Keratinocyte (primary cell): Measurements from ENCODE around the gene PRPH2. TPM values are rescaled to one million over a fixed set of nuclear protein-coding genes. Genes with fewer than 3 reads are reported as not detected.
A peak's percentile ranks its signal among the peaks of the same experiment; 100 is the strongest.

Experiments
- DNase-seq: peaks from one replicate; pipeline ENCODE4 v3.0.0-alpha.2; 2011; ENCODE audit warnings: low read depth, missing footprints, low spot score
- FAIRE-seq: peaks from 2 replicates; lab custom pipeline; 2011; peaks lifted over from hg19 to GRCh38; lab: Jason Lieb, UNC
- H2AFZ ChIP-seq: 2 replicates; pipeline ENCODE4 v1.6.0; 2012; ENCODE audit warnings: low read length, control low read depth, inconsistent platforms; ENCODE audit not compliant: control insufficient read depth
- H3K27ac ChIP-seq: 2 replicates; pipeline ENCODE4 v1.5.1; 2011; ENCODE audit warnings: low read length; ENCODE audit not compliant: control insufficient read depth, insufficient read depth
- H3K27me3 ChIP-seq: 3 replicates; pipeline ENCODE4 v1.6.0; 2011; ENCODE audit warnings: low read length; ENCODE audit not compliant: control insufficient read depth, insufficient read depth; ENCODE audit errors: extremely low read depth
- H3K36me3 ChIP-seq, 2 experiments: 2 replicates in 1 of 2; 3 replicates in 1 of 2; pipeline ENCODE4 v1.5.1; 2011; ENCODE audit warnings: low read length in 2 of 2, mild to moderate bottlenecking in 1 of 2; ENCODE audit not compliant: control insufficient read depth in 2 of 2, insufficient read depth in 2 of 2; ENCODE audit errors: extremely low read depth in 1 of 2
- H3K4me1 ChIP-seq: 3 replicates; pipeline ENCODE4 v1.5.1; 2011; ENCODE audit warnings: low read length; ENCODE audit not compliant: control insufficient read depth, insufficient read depth; ENCODE audit errors: extremely low read depth
- H3K4me2 ChIP-seq: 3 replicates; pipeline ENCODE4 v1.6.0; 2011; ENCODE audit warnings: low read depth, low read length; ENCODE audit not compliant: control insufficient read depth, insufficient read depth; ENCODE audit errors: extremely low read depth
- H3K4me3 ChIP-seq, 3 experiments: fragments of 200-600 bp in 1 of 3; sonication (generic) in 1 of 3; 2 replicates in 2 of 3; 3 replicates in 1 of 3; pipeline ENCODE4 v1.5.1; 2011 to 2016; ENCODE audit warnings: low read length in 3 of 3, mild to moderate bottlenecking in 3 of 3, control low read depth in 2 of 3, inconsistent platforms in 1 of 3, low read depth in 1 of 3, mixed read lengths in 1 of 3, mixed run types in 1 of 3, moderate library complexity in 1 of 3; ENCODE audit not compliant: control insufficient read depth in 2 of 3, insufficient read depth in 2 of 3; ENCODE audit errors: extremely low read depth in 1 of 3
- H3K79me2 ChIP-seq: 2 replicates; pipeline ENCODE4 v1.6.0; 2012; ENCODE audit warnings: low read length; ENCODE audit not compliant: control insufficient read depth, insufficient read depth
- H3K9ac ChIP-seq: 3 replicates; pipeline ENCODE4 v1.6.0; 2011; ENCODE audit warnings: low read length; ENCODE audit not compliant: control insufficient read depth, insufficient read depth; ENCODE audit errors: extremely low read depth
- H3K9me1 ChIP-seq: 3 replicates; pipeline ENCODE4 v1.6.0; 2011; ENCODE audit warnings: low read length; ENCODE audit not compliant: control insufficient read depth, insufficient read depth; ENCODE audit errors: extremely low read depth
- H3K9me3 ChIP-seq: 2 replicates; pipeline ENCODE4 v1.5.1; 2012; ENCODE audit warnings: low read depth, low read length; ENCODE audit not compliant: control insufficient read depth
- H4K20me1 ChIP-seq: 3 replicates; pipeline ENCODE4 v1.6.0; 2011; ENCODE audit warnings: low read length; ENCODE audit not compliant: control insufficient read depth, insufficient read depth; ENCODE audit errors: extremely low read depth
- CTCF ChIP-seq, 3 experiments: IDR thresholded peaks in 1 of 3; conservative IDR thresholded peaks in 1 of 3; optimal IDR thresholded peaks in 1 of 3; 2 replicates in 2 of 3; 3 replicates in 1 of 3; pipeline versions ENCODE3 to v1.5.1; 2011; ENCODE audit warnings: low read length in 3 of 3, mild to moderate bottlenecking in 3 of 3, moderate library complexity in 2 of 3, control low read depth in 1 of 3, inconsistent platforms in 1 of 3; ENCODE audit not compliant: insufficient read depth in 2 of 3; ENCODE audit errors: extremely low read depth in 1 of 3
- EZH2 ChIP-seq: IDR thresholded peaks from one replicate; pipeline ENCODE4 v1.6.1; 2012; ENCODE audit warnings: inconsistent platforms, mild to moderate bottlenecking, low read length, moderate library complexity
- dilution Hi-C: fragments of 300-500 bp; cut with MboI; formaldehyde crosslinking; loops from one replicate; pipeline ENCODE4 v1.7.0; 2020; ENCODE audit warnings: low sequenced_read_pairs; ENCODE audit not compliant: extremely low pct_ligation_motif_present
- polyA plus RNA-seq, 5 experiments: library from polyadenylated mRNA; depleted of rRNA in 3 of 5; stranded (reverse) in 3 of 5; stranded (forward) in 1 of 5; unstranded in 1 of 5; fragments of >200 nt; gene quantifications; 1 replicate in 1 of 5; 2 replicates in 3 of 5; 3 replicates in 1 of 5; pipeline versions ENCODE4 v1.2.1 to v1.2.3, GENCODE V29; 2011 to 2012; ENCODE audit warnings: missing spikeins in 2 of 5, low read depth in 1 of 5, low replicate concordance in 1 of 5

Gene PRPH2
- polyA plus RNA-seq, 1 donor (not counting 4 experiments of a cell fraction or from before 2014, with no cell fraction given): 0.01 TPM

GRCh38 chr6:42726485-42727086, 4.2 kb upstream of the PRPH2 start:
- Histone ChIP-seq H3K79me2 (no peaks in the 10 kb centered on the region), H3K4me2 (peak overlapping the region; percentile 100), H3K9me1 (no peaks in the 10 kb centered on the region), H3K4me3 (peak overlapping the region; percentile 3 to 84 (median 57)), H3K9me3 (no peaks in the 10 kb centered on the region), H3K27me3 (no peaks in the 10 kb centered on the region), H3K36me3 (no peaks in the 10 kb centered on the region), H3K9ac (peak overlapping the region; percentile 56), H3K27ac (no peak overlapping the region), H2AFZ (peak overlapping the region; percentile 100), H3K4me1 (peaks cover 12% of the 10 kb centered on the region), H4K20me1 (no peaks in the 10 kb centered on the region)
- TF ChIP-seq EZH2: no peak
- TF ChIP-seq CTCF (optimal IDR thresholded peaks at IDR 0.05 in 1 of 3, IDR thresholded peaks at IDR 0.05 in 1 of 3, conservative IDR thresholded peaks at IDR 0.05 in 1 of 3; ENCODE audit: extremely low read depth in 1 of 3, insufficient read depth in 2 of 3, low read length in 3 of 3): peak; percentile 77 to 90 (median 84)
- peak; percentile 79 for FAIRE-seq
- dilution Hi-C loops: no loop called here
- DNase-seq: no peak

- FAIRE-seq (peak; percentile 17), DNase-seq (no peak)
- H4K20me1 ChIP-seq: no peaks in the 10 kb centered on the region
- no peaks in the 10 kb centered on the region for H3K9me1 ChIP-seq
- H3K4me1 ChIP-seq: peaks cover 12% of the 10 kb centered on the region
- dilution Hi-C loops: no loop called here
- no peak overlapping the region for H3K9ac ChIP-seq
- TF ChIP-seq EZH2: no peak
- no peak for TF ChIP-seq CTCF (optimal IDR thresholded peaks at IDR 0.05 in 1 of 3, IDR thresholded peaks at IDR 0.05 in 1 of 3, conservative IDR thresholded peaks at IDR 0.05 in 1 of 3; ENCODE audit: extremely low read depth in 1 of 3, insufficient read depth in 2 of 3, low read length in 3 of 3)
- no peak overlapping the region for H2AFZ ChIP-seq
- no peaks in the 10 kb centered on the region for H3K9me3 ChIP-seq
- no peaks in the 10 kb centered on the region for H3K36me3 ChIP-seq
- no peaks in the 10 kb centered on the region for H3K27me3 ChIP-seq
- no peak overlapping the region for H3K4me2 ChIP-seq
- H3K27ac ChIP-seq: no peak overlapping the region
- no peaks in the 10 kb centered on the region for H3K79me2 ChIP-seq
- H3K4me3 ChIP-seq: no peak overlapping the region
Observed at GRCh38 chr6:42726026-42726425, 3.6 kb upstream of the PRPH2 start.
